GM12878 (cell line): ENCODE results near the gene RNASE7. TPM values are rescaled to one million over a fixed set of nuclear protein-coding genes. Genes with fewer than 3 reads are reported as not detected.

Source experiments
- ATAC-seq: fragments of 200-7000 bp; cut with Tn5 transposase; 3 replicates; pipeline ENCODE4 v1.9.1; 2020; ENCODE audit warnings: mild to moderate bottlenecking, moderate library complexity
- BruUV-seq: library from RNA; stranded (reverse); fragments of 400-500 nt; replicated peaks from 2 replicates; lab custom pipeline; 2021; lab: Mats Ljungman, UMichigan
- CTCF ChIA-PET: fragments of 300-600 bp; sonication (Branson Sonifier 250); formaldehyde crosslinking; extraction: SDS; loops from one replicate; lab custom pipeline; 2021; ENCODE audit warnings: inconsistent platforms; lab: Yijun Ruan, JAX
- POLR2A ChIA-PET: fragments of 350-600 bp; formaldehyde crosslinking; extraction: SDS; loops from one replicate; lab custom pipeline; 2021; ENCODE audit warnings: inconsistent platforms; lab: Charles Lee
- RAD21 ChIA-PET: fragments of 300-600 bp; sonication (Branson Sonifier 250); formaldehyde crosslinking; loops from one replicate; lab custom pipeline; 2023; ENCODE audit warnings: antibody characterized with exemption; ENCODE audit not compliant: unreplicated experiment; lab: Charles Lee
- SMC1A ChIA-PET: fragments of 300-600 bp; sonication (Branson Sonifier 250); formaldehyde crosslinking; loops from one replicate; lab custom pipeline; 2023; ENCODE audit not compliant: unreplicated experiment, uncharacterized antibody; lab: Charles Lee
- DNase-seq: peaks from one replicate; pipeline ENCODE4 v3.0.0-alpha.2; 2011; ENCODE audit warnings: low read depth, low spot score
- FAIRE-seq: peaks from 3 replicates; lab custom pipeline; 2011; peaks lifted over from hg19 to GRCh38; lab: Jason Lieb, UNC
- H2AFZ ChIP-seq: 2 replicates; pipeline ENCODE4 v1.6.0; 2011; ENCODE audit warnings: low read depth, low read length, control low read depth; ENCODE audit not compliant: control insufficient read depth
- H3K27ac ChIP-seq: 2 replicates; pipeline ENCODE4 v1.5.1; 2011; ENCODE audit warnings: control low read depth; ENCODE audit not compliant: control insufficient read depth, insufficient read depth
- H3K27me3 ChIP-seq, 2 experiments: replicated peaks in 1 of 2; 2 replicates each; pipeline versions ENCODE4 v1.6.0 to v1.6.1; 2011; ENCODE audit warnings: low read length in 1 of 2; ENCODE audit not compliant: control insufficient read depth in 2 of 2, insufficient read depth in 2 of 2
- H3K36me3 ChIP-seq, 2 experiments: 2 replicates each; pipeline ENCODE4 v1.5.1; 2011; ENCODE audit warnings: low read length in 1 of 2; ENCODE audit not compliant: control insufficient read depth in 2 of 2, insufficient read depth in 2 of 2
- H3K4me1 ChIP-seq: 2 replicates; pipeline ENCODE4 v1.6.1; 2011; ENCODE audit warnings: mild to moderate bottlenecking, low read length, moderate library complexity, mixed read lengths; ENCODE audit not compliant: control insufficient read depth, insufficient read depth
- H3K4me2 ChIP-seq: 2 replicates; pipeline ENCODE4 v1.6.0; 2011; ENCODE audit warnings: control low read depth; ENCODE audit not compliant: control insufficient read depth, insufficient read depth
- H3K4me3 ChIP-seq: fragments of 200-600 bp; sonication (generic); 2 replicates; pipeline ENCODE4 v1.5.1; 2016
- H3K79me2 ChIP-seq: 2 replicates; pipeline ENCODE4 v1.6.0; 2011; ENCODE audit warnings: low read length; ENCODE audit not compliant: control insufficient read depth, insufficient read depth
- H3K9ac ChIP-seq: 2 replicates; pipeline ENCODE4 v1.8.0; 2011; ENCODE audit warnings: low read length, control low read depth, mixed read lengths; ENCODE audit not compliant: control insufficient read depth, insufficient read depth
- H3K9me3 ChIP-seq: replicated peaks from 3 replicates; pipeline ENCODE4 v1.5.1; 2011; ENCODE audit warnings: mild to moderate bottlenecking, low read length; ENCODE audit not compliant: control insufficient read depth, insufficient read depth
- H4K20me1 ChIP-seq: 2 replicates; pipeline ENCODE4 v1.6.0; 2011; ENCODE audit not compliant: control insufficient read depth, insufficient read depth
- CHD2 ChIP-seq: IDR thresholded peaks from 2 replicates; pipeline ENCODE4 v1.6.1; 2011; ENCODE audit warnings: low read depth, low read length, improper control_type of control experiment, borderline replicate concordance
- CUX1 ChIP-seq: IDR thresholded peaks from 2 replicates; pipeline ENCODE4 v1.6.1; 2012; ENCODE audit warnings: improper control_type of control experiment, low read depth, low read length; ENCODE audit not compliant: insufficient replicate concordance
- ESRRA ChIP-seq: IDR thresholded peaks from 2 replicates; pipeline ENCODE4 v1.6.1; 2012; ENCODE audit warnings: mild to moderate bottlenecking, low read length, improper control_type of control experiment
- FOS ChIP-seq: IDR thresholded peaks from 3 replicates; pipeline ENCODE4 v1.6.1; 2011; ENCODE audit warnings: borderline replicate concordance; ENCODE audit not compliant: insufficient read length; ENCODE audit errors: extremely low read depth
- IRF4 ChIP-seq: IDR thresholded peaks from 2 replicates; pipeline ENCODE4 v1.6.1; 2011; ENCODE audit warnings: low read depth, low read length
- IRF5 ChIP-seq: fragments of 450-650 bp; IDR thresholded peaks from 2 replicates; pipeline ENCODE4 v1.6.1; 2017; ENCODE audit warnings: borderline replicate concordance
- LARP7 ChIP-seq: fragments of 450-650 bp; IDR thresholded peaks from 2 replicates; pipeline ENCODE4 v1.6.1; 2017; ENCODE audit warnings: mild to moderate bottlenecking
- NFYB ChIP-seq: IDR thresholded peaks from 2 replicates; pipeline ENCODE4 v1.6.1; 2011; ENCODE audit warnings: low read depth, mild to moderate bottlenecking, low read length, improper control_type of control experiment, moderate library complexity; ENCODE audit not compliant: insufficient read depth
- PRDM15 ChIP-seq: fragments of 450-650 bp; formaldehyde crosslinking; IDR thresholded peaks from 2 replicates; pipeline ENCODE4 v1.4.0; 2020; ENCODE audit warnings: mild to moderate bottlenecking, moderate library complexity
- SUZ12 ChIP-seq: fragments of 200-600 bp; sonication (generic); IDR thresholded peaks from one replicate; pipeline ENCODE4 v1.6.1; 2018; ENCODE audit warnings: antibody characterized with exemption, mild to moderate bottlenecking; ENCODE audit not compliant: unreplicated experiment
- WRNIP1 ChIP-seq: IDR thresholded peaks from 2 replicates; pipeline ENCODE4 v1.6.1; 2011; ENCODE audit warnings: low read depth, low read length, improper control_type of control experiment, borderline replicate concordance
- ZNF384 ChIP-seq: IDR thresholded peaks from 2 replicates; pipeline ENCODE4 v1.6.1; 2012; ENCODE audit warnings: low read depth, mild to moderate bottlenecking, low read length, improper control_type of control experiment, borderline replicate concordance
- WGBS: methylation state at CpG from one replicate; pipeline ENCODE4 v1.1.6; 2016; ENCODE audit warnings: low lambda C conversion rate; ENCODE audit not compliant: insufficient replicate concordance, insufficient coverage; ENCODE audit errors: missing lambda C conversion rate; 5-methylcytosine and 5-hydroxymethylcytosine counted together
- in situ Hi-C: fragments of 300-500 bp; cut with MboI; formaldehyde crosslinking; loops from 9 replicates; pipeline ENCODE4 v1.14.3; 2018; ENCODE audit warnings: mixed read lengths
- intact Hi-C: fragments of 100-400 bp; cut with micrococcal nuclease; formaldehyde crosslinking; loops from one replicate; pipeline ENCODE4 v1.14.2; 2022; ENCODE audit not compliant: unreplicated experiment
- polyA plus RNA-seq, 11 experiments: library from polyadenylated mRNA; depleted of rRNA in 4 of 11; unstranded in 6 of 11; stranded (reverse) in 5 of 11; fragments of >200 nt; fragmentation: Nextera tagmentation in 4 of 11; fragmentation: Illumina TruSeq in 1 of 11; extraction: Ambion mirVana in 4 of 11; extraction: Trizol in 1 of 11; gene quantifications; 1 replicate in 1 of 11; 2 replicates in 10 of 11; pipeline versions ENCODE4 v1.2.1 to v1.2.3, GENCODE V29; 2011 to 2016; ENCODE audit warnings: inconsistent platforms in 2 of 11, missing spikeins in 2 of 11, low read depth in 1 of 11
- total RNA-seq, 4 experiments: library from RNA; depleted of rRNA in 3 of 4; stranded (reverse); fragments of >200 nt in 3 of 4; fragmentation: Illumina TruSeq in 1 of 4; extraction: Trizol in 1 of 4; gene quantifications; 2 replicates each; pipeline versions ENCODE4 v1.2.1 to v1.2.3, GENCODE V29; 2013 to 2021

The RNASE7 gene
- total and polyA plus RNA-seq, 10 of the 15 experiments (the other 5 are each of a cell fraction or from before 2014, with no cell fraction given): not detected

GRCh38 chr14:21018286-21018685 lies 23.9 kb upstream of the RNASE7 start:
- no peaks in the 10 kb centered on the region for H3K79me2 ChIP-seq
- no peaks in the 10 kb centered on the region for H4K20me1 ChIP-seq
- RAD21 ChIA-PET: interaction anchor here (1.2 kb wide), 2 partner anchors 18 to 74 kb away, joined by 3 to 4 read pairs; no protein-coding TSS in a partner anchor
- CTCF ChIA-PET: interaction anchor here (0.7 to 10.7 kb wide), 3 partner anchors 13 to 86 kb away, joined by 3 to 253 read pairs (median 3); partner anchors contain the start of gene TMEM253
- no TSS peak for BruUV-seq
- SMC1A ChIA-PET: interaction anchor here (0.9 to 2.2 kb wide), 3 partner anchors 21 to 87 kb away, joined by 3 to 11 read pairs (median 3); no protein-coding TSS in a partner anchor
- intact Hi-C loops (no loop called here), in situ Hi-C loops (loop anchor here (5.0 kb wide), 1 partner anchor 84 kb away; the partner anchor contains the start of gene TMEM253)
- no peaks in the 10 kb centered on the region for H3K4me1 ChIP-seq
- no peaks in the 10 kb centered on the region for H3K9me3 ChIP-seq
- H3K27ac ChIP-seq: no peak overlapping the region
- DNase-seq: no peak
- no peak overlapping the region for H3K9ac ChIP-seq
- peaks cover 2 to 10% of the 10 kb centered on the region in 2 experiments for H3K27me3 ChIP-seq
- no peak overlapping the region for H2AFZ ChIP-seq
- H3K36me3 ChIP-seq: no peaks in the 10 kb centered on the region
- WGBS: 9% methylated on average over 7 of the region's 7 CpGs
- no peak overlapping the region for H3K4me2 ChIP-seq
- H3K4me3 ChIP-seq: no peak overlapping the region
- FAIRE-seq: no peak
- POLR2A ChIA-PET: no interaction called here
- ATAC-seq: no peak
- TF ChIP-seq IRF5: no peak
- TF ChIP-seq CUX1: no peak
- TF ChIP-seq IRF4: no peak
- TF ChIP-seq NFYB: no peak
- TF ChIP-seq SUZ12: no peak
- TF ChIP-seq ZNF384: no peak
- TF ChIP-seq LARP7: no peak
- no peak for TF ChIP-seq FOS
- TF ChIP-seq CHD2: no peak
- no peak for TF ChIP-seq PRDM15
- TF ChIP-seq ESRRA: no peak
- TF ChIP-seq WRNIP1: no peak
